Measurements from ENCODE around the gene CCDC187.

The CCDC187 gene

DNA sequence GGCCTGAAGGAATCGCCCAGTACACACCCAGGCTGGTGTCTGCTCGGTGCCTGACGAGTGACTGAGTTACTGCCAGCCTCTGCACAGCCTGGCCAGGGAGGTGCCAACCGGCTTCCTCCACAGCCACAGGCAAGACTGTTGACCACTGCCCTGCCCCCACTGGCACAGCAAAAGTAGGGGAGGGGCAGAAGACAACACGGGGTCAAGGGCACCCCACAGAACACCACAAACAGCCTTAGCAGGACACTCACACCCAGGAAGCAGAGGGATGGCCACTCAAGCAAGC, 98.2 kb downstream of the CCDC187 start:
- Mint-ChIP-seq H3K27ac (no peak overlapping the region), H3K36me3 (ENCODE audit: low read depth) (peaks cover 2% of the 10 kb centered on the region), H3K27me3 (ENCODE audit: low read depth) (peaks cover 24% of the 10 kb centered on the region), H3K4me3 (no peak overlapping the region), H3K4me1 (ENCODE audit: low read depth) (no peaks in the 10 kb centered on the region), H3K9me3 (no peaks in the 10 kb centered on the region)
- DNase-seq (ENCODE audit: low spot score) = no peak

GRCh38 chr9:136204838-136205706, 98.8 kb downstream of the CCDC187 start, which contains the start of gene LHX3:
TSS of gene LHX3 (minus strand) at chr9:136205128. CDS start at chr9:136205012, 116 bp downstream.
- no peak within 1 kb of the TSS for H3K27ac Mint-ChIP-seq
- no peak within 1 kb of the TSS for H3K4me3 Mint-ChIP-seq
- H3K27me3 Mint-ChIP-seq (ENCODE audit: low read depth) = peaks cover 30% of the 10 kb centered on the region
- DNase-seq (ENCODE audit: low spot score) = no peak
- no peaks in the 10 kb centered on the region for H3K4me1 Mint-ChIP-seq (ENCODE audit: low read depth)
- peaks cover 2% of the 10 kb centered on the region for H3K36me3 Mint-ChIP-seq (ENCODE audit: low read depth)
- no peaks in the 10 kb centered on the region for H3K9me3 Mint-ChIP-seq

- no peak overlapping the region for H3K27ac Mint-ChIP-seq
- H3K9me3 Mint-ChIP-seq = no peaks in the 10 kb centered on the region
- H3K4me1 Mint-ChIP-seq (ENCODE audit: low read depth) = no peaks in the 10 kb centered on the region
- peaks cover 2% of the 10 kb centered on the region for H3K36me3 Mint-ChIP-seq (ENCODE audit: low read depth)
- H3K4me3 Mint-ChIP-seq = no peak overlapping the region
- no peak for DNase-seq (ENCODE audit: low spot score)
- H3K27me3 Mint-ChIP-seq (ENCODE audit: low read depth) = peaks cover 32% of the 10 kb centered on the region
Observed at GRCh38 chr9:136204145-136204805, 99.6 kb downstream of the CCDC187 start.

- no peak overlapping the region for H3K4me3 Mint-ChIP-seq
- H3K4me1 Mint-ChIP-seq (ENCODE audit: low read depth) = no peaks in the 10 kb centered on the region
- no peak for DNase-seq (ENCODE audit: low spot score)
- peaks cover 2% of the 10 kb centered on the region for H3K36me3 Mint-ChIP-seq (ENCODE audit: low read depth)
- H3K27ac Mint-ChIP-seq = no peak overlapping the region
- no peaks in the 10 kb centered on the region for H3K9me3 Mint-ChIP-seq
- peaks cover 33% of the 10 kb centered on the region for H3K27me3 Mint-ChIP-seq (ENCODE audit: low read depth)
Observed at GRCh38 chr9:136203408-136204144, 100.3 kb downstream of the CCDC187 start.

DNA sequence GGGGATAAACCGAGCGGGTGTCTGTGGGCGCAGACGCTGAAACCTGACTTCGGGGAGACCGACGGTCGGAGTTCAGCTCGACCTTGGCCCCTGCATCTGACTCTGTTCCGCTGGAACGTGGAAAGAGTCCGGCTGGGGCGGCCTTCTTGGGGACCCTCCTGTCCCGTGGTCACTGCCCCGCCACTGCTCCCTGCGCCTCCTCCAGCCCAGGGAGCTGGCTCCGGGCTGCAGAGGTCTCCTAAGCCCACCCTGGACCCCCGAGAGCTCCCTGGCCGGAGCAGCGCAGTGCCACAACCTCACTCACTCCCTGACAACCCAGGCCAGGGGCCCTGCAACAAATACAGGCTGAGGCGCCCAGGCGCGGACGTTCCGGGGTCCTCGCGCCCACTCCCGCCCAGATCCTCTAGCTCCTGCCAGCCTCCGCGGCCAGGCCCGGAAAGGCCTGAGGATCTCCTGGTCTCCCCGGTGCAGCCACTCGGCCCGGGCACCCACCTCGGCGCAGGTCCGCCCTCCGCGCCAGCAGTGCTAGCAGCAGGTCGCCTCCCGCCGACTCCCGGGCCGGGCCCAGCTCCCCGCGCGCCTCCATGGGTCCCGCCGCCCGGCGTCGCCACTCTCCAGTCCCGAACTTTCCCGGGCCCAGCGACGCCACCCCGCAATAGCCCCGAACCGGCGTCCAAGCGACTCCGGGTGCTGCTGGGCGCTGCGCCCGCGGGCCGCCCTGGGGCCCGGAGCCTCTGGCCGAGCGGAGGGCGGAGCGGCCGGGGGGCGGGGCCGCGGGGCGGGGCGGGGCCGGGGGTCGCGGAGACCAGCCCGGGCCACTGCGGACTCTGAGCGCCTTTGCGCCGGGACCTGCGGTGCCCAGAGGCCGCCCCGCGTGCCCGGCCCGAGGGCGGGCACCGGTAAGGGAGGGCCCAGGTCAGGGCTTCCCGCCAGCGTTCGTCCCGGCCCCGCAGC, 101.2 kb downstream of the CCDC187 start:
- Mint-ChIP-seq H3K4me3 (no peak overlapping the region), H3K9me3 (no peaks in the 10 kb centered on the region), H3K27ac (no peak overlapping the region), H3K36me3 (ENCODE audit: low read depth) (peaks cover 2% of the 10 kb centered on the region), H3K4me1 (ENCODE audit: low read depth) (no peaks in the 10 kb centered on the region), H3K27me3 (ENCODE audit: low read depth) (peaks cover 42% of the 10 kb centered on the region)
- no peak for DNase-seq (ENCODE audit: low spot score)

DNA sequence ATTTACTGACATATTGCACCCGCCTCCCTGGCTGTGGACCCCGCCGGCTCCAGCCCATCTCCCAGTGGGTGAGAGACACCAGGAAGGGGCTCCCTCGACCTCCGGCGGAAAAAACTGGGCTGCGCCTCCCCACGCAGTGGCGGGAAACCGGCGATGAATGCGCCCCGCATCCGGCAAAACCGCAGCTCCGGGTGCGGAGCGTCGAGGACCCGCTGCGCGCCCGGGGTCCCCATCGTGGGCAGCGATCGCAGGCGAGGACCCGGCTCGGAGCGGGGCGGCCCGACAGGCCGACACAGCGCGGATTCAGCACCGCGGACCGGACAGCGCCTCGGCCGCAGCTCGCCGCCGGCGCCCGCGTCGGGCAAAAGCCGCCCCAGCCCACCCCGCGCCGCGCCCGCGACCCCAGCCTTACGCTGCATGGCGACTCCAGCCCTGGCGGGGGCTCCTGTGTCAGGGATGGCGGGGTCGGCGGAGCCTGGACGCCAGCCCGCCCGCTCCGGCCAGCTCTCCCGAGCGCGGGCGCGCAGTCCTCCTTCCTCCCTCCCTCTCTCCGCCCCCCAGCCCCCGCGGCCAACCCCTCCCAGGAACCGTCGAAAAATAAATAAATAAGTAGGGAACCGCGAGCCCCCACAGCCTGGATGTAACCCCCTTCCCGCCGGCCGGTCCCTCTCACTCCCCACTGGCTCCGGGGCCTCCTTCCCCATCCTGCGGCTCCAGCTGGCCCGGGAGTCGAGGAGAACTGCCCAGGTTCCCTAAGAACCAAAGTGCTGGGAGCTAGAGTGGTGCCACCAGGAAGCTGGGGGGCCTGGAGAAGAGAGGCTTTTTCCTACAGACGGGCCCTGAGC, 102.1 kb downstream of the CCDC187 start:
- Mint-ChIP-seq H3K4me1 (ENCODE audit: low read depth) (peaks cover under 1% of the 10 kb centered on the region), H3K36me3 (ENCODE audit: low read depth) (no peaks in the 10 kb centered on the region), H3K27ac (no peak overlapping the region), H3K4me3 (no peak overlapping the region), H3K9me3 (no peaks in the 10 kb centered on the region), H3K27me3 (ENCODE audit: low read depth) (peaks cover 46% of the 10 kb centered on the region)
- no peak for DNase-seq (ENCODE audit: low spot score)

- H3K27ac Mint-ChIP-seq = no peak overlapping the region
- H3K4me3 Mint-ChIP-seq = no peak overlapping the region
- peaks cover 1% of the 10 kb centered on the region for H3K4me1 Mint-ChIP-seq (ENCODE audit: low read depth)
- peaks cover 52% of the 10 kb centered on the region for H3K27me3 Mint-ChIP-seq (ENCODE audit: low read depth)
- no peaks in the 10 kb centered on the region for H3K9me3 Mint-ChIP-seq
- H3K36me3 Mint-ChIP-seq (ENCODE audit: low read depth) = peaks cover 1% of the 10 kb centered on the region
- no peak for DNase-seq (ENCODE audit: low spot score)
Observed at GRCh38 chr9:136201174-136201573, 102.7 kb downstream of the CCDC187 start.

DNA sequence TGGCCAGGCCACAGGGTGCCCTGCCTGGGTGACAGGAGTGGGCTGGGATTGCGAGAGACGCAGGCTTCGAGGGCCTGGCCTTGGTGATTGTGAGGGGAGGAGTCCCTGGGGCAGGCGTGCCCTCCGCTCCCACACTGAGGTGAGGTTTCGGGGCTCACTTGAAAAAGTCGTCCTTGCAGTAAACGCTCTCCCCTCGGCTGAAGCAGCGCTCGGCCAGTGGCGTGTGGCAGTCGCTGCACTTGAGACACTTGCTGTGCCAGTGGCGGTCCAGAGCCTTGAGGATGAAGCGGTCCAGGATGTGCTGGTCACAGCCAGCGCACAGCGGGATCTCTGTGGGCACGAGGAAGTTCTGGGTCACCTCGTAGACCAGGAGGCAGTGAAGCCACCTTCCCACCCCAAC, 103.5 kb downstream of the CCDC187 start:
- Mint-ChIP-seq H3K27ac (no peak overlapping the region), H3K27me3 (ENCODE audit: low read depth) (peaks cover 55% of the 10 kb centered on the region), H3K4me3 (no peak overlapping the region), H3K36me3 (ENCODE audit: low read depth) (peaks cover 1% of the 10 kb centered on the region), H3K9me3 (no peaks in the 10 kb centered on the region), H3K4me1 (ENCODE audit: low read depth) (peaks cover 1% of the 10 kb centered on the region)
- no peak for DNase-seq (ENCODE audit: low spot score)
